HTERT RPE-1 (cell line): ENCODE measurements around the gene PPP1R37.

Source experiments
- in situ Hi-C: fragments of 300-500 bp; cut with MboI; formaldehyde crosslinking; loops from 4 replicates; pipeline ENCODE4 v1.14.3; 2020; ENCODE audit warnings: low sequenced_read_pairs

Gene PPP1R37

GRCh38 chr19:45150751-45151281 lies 57.8 kb downstream of the PPP1R37 start:
- in situ Hi-C loops: no loop called here

- in situ Hi-C loops: no loop called here
These were observed 58.3 kb downstream of the PPP1R37 start for GRCh38 chr19:45151320-45151719.

- in situ Hi-C loops: no loop called here
These were observed 59.0 kb downstream of the PPP1R37 start for GRCh38 chr19:45151821-45152503.

GRCh38 chr19:45152504-45153338 lies 59.7 kb downstream of the PPP1R37 start:
- in situ Hi-C loops: no loop called here

GRCh38 chr19:45153339-45154063 lies 60.5 kb downstream of the PPP1R37 start:
- in situ Hi-C loops: no loop called here

GRCh38 chr19:45154064-45154827 lies 61.3 kb downstream of the PPP1R37 start:
- in situ Hi-C loops: no loop called here

- in situ Hi-C loops: no loop called here
These were observed 63.1 kb downstream of the PPP1R37 start for GRCh38 chr19:45156011-45156630.

GRCh38 chr19:45156751-45157150 lies 63.8 kb downstream of the PPP1R37 start:
- in situ Hi-C loops: no loop called here

GRCh38 chr19:45158503-45159209 lies 65.7 kb downstream of the PPP1R37 start:
- in situ Hi-C loops: no loop called here

GRCh38 chr19:45159210-45159970 lies 66.4 kb downstream of the PPP1R37 start:
- in situ Hi-C loops: no loop called here

GRCh38 chr19:45159971-45160324 lies 67.0 kb downstream of the PPP1R37 start:
- in situ Hi-C loops: no loop called here

GRCh38 chr19:45160870-45161737 lies 68.1 kb downstream of the PPP1R37 start, which contains the start of gene NKPD1:
Gene NKPD1, minus strand, starts transcription at chr19:45160982. Its CDS starts 832 bp downstream, at chr19:45160150.
- in situ Hi-C loops: no loop called here

- in situ Hi-C loops: no loop called here
These were observed 69.0 kb downstream of the PPP1R37 start for GRCh38 chr19:45161738-45162607.

GRCh38 chr19:45162608-45163143 lies 69.7 kb downstream of the PPP1R37 start:
- in situ Hi-C loops: no loop called here

GRCh38 chr19:45163156-45163555 lies 70.2 kb downstream of the PPP1R37 start:
- in situ Hi-C loops: no loop called here

GRCh38 chr19:45163751-45164460 lies 70.9 kb downstream of the PPP1R37 start:
- in situ Hi-C loops: no loop called here
